ENCODE results near the gene CKAP2L. TPM values are rescaled to one million over a fixed set of nuclear protein-coding genes. Genes with fewer than 3 reads are reported as not detected.

CKAP2L gene
- total RNA-seq, 1 donor from 2014 or later: 0.38 TPM

DNA sequence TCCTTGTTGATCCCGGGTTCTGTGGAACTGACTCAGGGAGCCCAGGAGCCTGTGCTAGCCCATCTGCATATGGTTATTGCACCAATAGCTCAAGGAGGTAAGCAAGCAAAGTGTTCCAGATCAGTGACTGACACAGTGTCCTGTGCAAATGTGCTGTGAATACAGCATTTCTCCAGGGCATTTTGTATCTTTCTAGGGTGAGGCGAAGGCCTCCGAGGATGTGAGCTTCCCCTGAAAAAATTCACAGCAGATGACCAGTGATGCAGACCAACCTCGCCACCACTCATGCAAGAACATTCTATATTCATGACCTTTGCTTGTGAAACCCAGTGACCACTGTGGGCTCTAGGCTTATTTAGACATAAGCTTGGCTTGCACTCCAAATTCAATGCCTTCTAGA lies 58.8 kb downstream of the CKAP2L start:
- Histone ChIP-seq H3K27me3 (ENCODE audit: low read depth) (peaks cover 65% of the 10 kb centered on the region), H3K27ac (replicated peaks) (no peak overlapping the region), H3K9me3 (replicated peaks) (no peaks in the 10 kb centered on the region), H3K4me1 (no peaks in the 10 kb centered on the region), H3K4me3 (no peak overlapping the region), H3K36me3 (no peaks in the 10 kb centered on the region)
- no peak for DNase-seq
- intact Hi-C loops (cut with micrococcal nuclease): no loop called here
- TF ChIP-seq, protein P1, sequence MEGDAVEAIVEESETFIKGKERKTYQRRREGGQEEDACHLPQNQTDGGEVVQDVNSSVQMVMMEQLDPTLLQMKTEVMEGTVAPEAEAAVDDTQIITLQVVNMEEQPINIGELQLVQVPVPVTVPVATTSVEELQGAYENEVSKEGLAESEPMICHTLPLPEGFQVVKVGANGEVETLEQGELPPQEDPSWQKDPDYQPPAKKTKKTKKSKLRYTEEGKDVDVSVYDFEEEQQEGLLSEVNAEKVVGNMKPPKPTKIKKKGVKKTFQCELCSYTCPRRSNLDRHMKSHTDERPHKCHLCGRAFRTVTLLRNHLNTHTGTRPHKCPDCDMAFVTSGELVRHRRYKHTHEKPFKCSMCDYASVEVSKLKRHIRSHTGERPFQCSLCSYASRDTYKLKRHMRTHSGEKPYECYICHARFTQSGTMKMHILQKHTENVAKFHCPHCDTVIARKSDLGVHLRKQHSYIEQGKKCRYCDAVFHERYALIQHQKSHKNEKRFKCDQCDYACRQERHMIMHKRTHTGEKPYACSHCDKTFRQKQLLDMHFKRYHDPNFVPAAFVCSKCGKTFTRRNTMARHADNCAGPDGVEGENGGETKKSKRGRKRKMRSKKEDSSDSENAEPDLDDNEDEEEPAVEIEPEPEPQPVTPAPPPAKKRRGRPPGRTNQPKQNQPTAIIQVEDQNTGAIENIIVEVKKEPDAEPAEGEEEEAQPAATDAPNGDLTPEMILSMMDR (IDR thresholded peaks at IDR 0.05; ENCODE audit: borderline replicate concordance): no peak

DNA sequence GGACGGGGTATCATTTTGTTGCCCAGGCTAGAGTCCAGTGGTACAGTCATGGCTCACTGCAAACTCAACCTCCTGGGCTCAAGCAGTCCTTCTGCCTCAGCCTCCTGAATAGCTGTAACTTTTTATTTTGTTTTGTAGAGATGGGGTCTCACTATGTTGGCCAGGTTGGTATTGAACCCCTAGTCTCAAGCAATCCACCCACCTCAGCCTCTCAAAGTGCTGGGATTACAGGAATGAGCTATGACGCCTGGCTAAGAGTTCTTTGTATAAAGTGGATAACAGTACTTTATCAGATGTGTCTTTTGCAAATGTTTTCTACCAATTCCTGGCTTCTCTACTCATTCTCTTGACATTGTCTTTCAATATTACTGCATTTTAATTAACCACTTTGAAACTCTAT lies 60.7 kb downstream of the CKAP2L start:
- intact Hi-C loops (cut with micrococcal nuclease): no loop called here
- Histone ChIP-seq H3K4me3 (no peak overlapping the region), H3K27ac (replicated peaks) (no peak overlapping the region), H3K36me3 (no peaks in the 10 kb centered on the region), H3K27me3 (ENCODE audit: low read depth) (peaks cover 59% of the 10 kb centered on the region), H3K9me3 (replicated peaks) (no peaks in the 10 kb centered on the region), H3K4me1 (no peaks in the 10 kb centered on the region)
- TF ChIP-seq, protein P1 (IDR thresholded peaks at IDR 0.05; ENCODE audit: borderline replicate concordance): no peak
- no peak for DNase-seq

DNA sequence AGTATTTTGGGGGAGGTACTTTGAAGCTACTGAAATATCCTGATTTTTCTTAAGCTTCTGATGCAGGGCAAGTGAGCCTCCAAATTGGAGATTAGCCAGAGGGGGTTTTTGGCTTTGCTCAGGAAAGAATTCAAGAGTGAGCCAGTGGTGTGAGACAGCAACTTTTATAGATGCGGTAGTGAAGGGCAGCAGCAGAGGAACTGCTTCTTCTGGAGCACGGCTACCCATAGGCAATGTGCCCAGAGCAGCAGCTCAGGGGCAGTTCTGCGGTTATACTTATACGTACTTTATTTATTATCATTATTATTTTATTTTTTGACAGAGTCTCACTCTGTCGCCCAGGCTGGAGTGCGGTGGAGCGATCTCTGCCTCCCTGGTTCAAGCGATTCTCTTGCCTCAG lies 63.4 kb downstream of the CKAP2L start:
- Histone ChIP-seq H3K9me3 (replicated peaks) (no peaks in the 10 kb centered on the region), H3K27ac (replicated peaks) (peak overlapping the region; percentile 30), H3K4me1 (no peaks in the 10 kb centered on the region), H3K4me3 (no peak overlapping the region), H3K27me3 (ENCODE audit: low read depth) (peaks cover 36% of the 10 kb centered on the region), H3K36me3 (no peaks in the 10 kb centered on the region)
- TF ChIP-seq, protein P1 (IDR thresholded peaks at IDR 0.05; ENCODE audit: borderline replicate concordance): no peak
- intact Hi-C loops (cut with micrococcal nuclease): no loop called here
- no peak for DNase-seq

DNA sequence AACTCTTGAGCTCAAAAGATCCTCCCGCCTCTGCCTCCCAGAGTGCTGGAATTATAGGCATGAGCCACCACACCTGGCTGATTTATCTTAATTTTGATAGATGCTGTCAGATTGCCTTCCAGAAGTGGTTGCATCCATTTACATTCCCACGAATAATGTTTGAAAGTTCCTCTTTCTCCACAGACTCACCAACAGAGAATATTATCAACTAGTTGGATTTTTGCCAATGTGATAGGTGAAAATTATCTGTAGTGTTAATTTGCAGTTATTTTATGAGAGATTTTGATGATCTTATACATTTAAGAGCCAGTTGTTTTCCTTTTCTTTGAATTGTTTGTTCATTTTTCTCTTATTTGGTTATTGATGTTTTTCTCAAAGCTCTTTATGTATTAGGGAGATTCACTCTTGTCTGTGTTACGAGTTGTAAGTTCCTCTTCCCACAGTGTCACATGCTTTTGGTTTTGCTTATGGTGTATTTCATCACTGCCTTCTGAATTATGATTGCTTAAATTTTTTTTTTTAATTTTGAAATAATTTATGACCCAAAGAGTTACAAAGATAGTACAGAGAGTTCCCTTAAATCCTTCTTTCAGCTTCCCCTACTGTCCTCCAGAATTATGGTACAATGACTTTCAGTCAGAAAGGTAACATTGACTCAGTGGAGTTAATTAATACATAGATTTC lies 64.3 kb downstream of the CKAP2L start:
- Histone ChIP-seq H3K36me3 (no peaks in the 10 kb centered on the region), H3K4me3 (no peak overlapping the region), H3K4me1 (no peaks in the 10 kb centered on the region), H3K27ac (replicated peaks) (peak overlapping the region; percentile 30), H3K27me3 (ENCODE audit: low read depth) (peaks cover 33% of the 10 kb centered on the region), H3K9me3 (replicated peaks) (no peaks in the 10 kb centered on the region)
- intact Hi-C loops (cut with micrococcal nuclease): no loop called here
- DNase-seq: no peak
- TF ChIP-seq, protein P1 (IDR thresholded peaks at IDR 0.05; ENCODE audit: borderline replicate concordance): no peak

DNA sequence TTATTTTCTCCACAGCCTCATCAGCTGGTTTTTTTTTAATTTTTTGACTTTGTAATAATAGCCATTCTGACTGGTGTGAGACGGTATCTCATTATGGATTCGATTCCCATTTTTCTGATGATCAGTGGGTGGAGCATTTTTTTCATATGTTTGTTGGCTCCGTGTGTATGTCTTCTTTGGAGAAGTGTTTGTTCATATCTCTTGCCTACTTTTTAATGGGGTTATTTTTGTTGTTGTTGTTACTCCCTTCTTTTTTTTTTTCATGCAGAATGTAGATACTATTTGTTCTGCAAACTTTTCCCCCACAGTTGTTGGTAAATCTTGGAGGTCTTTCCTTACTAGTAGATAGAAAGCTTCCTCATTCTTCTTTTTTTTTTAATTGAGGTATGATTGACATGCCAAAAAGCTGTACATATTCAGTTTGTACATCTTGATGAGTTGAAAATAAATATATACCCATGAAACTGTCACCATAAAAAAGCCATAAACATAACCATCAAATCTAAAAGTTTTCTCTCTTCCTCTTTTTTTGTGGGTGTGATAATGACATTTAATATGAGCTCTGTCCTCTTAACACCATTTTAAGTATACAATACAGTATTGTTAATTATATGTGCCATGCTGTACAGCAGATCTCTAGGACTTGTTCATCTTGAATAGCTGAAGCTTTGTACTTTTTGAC lies 65.4 kb downstream of the CKAP2L start:
- no peak for DNase-seq
- Histone ChIP-seq H3K27me3 (ENCODE audit: low read depth) (peaks cover 25% of the 10 kb centered on the region), H3K9me3 (replicated peaks) (no peaks in the 10 kb centered on the region), H3K36me3 (no peaks in the 10 kb centered on the region), H3K4me3 (no peak overlapping the region), H3K4me1 (no peaks in the 10 kb centered on the region), H3K27ac (replicated peaks) (no peak overlapping the region)
- TF ChIP-seq, protein P1 (IDR thresholded peaks at IDR 0.05; ENCODE audit: borderline replicate concordance): no peak
- intact Hi-C loops (cut with micrococcal nuclease): no loop called here
